SK-N-SH (cell line): ENCODE data around the gene MCM3AP.

Experiments used
- EZH2phosphoT487 ChIP-seq: fragments of 200-600 bp; sonication (generic); IDR thresholded peaks from 2 replicates; pipeline ENCODE4 v1.6.1; 2017; ENCODE audit warnings: low read depth, mixed run types, mild to moderate bottlenecking, antibody characterized with exemption, moderate library complexity, borderline replicate concordance
- FOXJ3 ChIP-seq: sonication (generic); formaldehyde crosslinking; IDR thresholded peaks from 2 replicates; pipeline ENCODE4 v1.5.1; 2020; ENCODE audit warnings: mild to moderate bottlenecking, missing genetic modification reagents
- GABPA ChIP-seq: IDR thresholded peaks from 2 replicates; pipeline ENCODE4 v1.4.0; 2012; ENCODE audit warnings: low read depth, mild to moderate bottlenecking
- TF ChIP-seq, protein P1 (sequence below): fragments of 200-600 bp; sonication (generic); IDR thresholded peaks from 2 replicates; pipeline ENCODE4 v1.6.1; 2017; ENCODE audit warnings: antibody characterized with exemption, mild to moderate bottlenecking, moderate library complexity

GRCh38 chr21:46304955-46305354, 19.5 kb upstream of the MCM3AP start:
- TF ChIP-seq, protein P1, sequence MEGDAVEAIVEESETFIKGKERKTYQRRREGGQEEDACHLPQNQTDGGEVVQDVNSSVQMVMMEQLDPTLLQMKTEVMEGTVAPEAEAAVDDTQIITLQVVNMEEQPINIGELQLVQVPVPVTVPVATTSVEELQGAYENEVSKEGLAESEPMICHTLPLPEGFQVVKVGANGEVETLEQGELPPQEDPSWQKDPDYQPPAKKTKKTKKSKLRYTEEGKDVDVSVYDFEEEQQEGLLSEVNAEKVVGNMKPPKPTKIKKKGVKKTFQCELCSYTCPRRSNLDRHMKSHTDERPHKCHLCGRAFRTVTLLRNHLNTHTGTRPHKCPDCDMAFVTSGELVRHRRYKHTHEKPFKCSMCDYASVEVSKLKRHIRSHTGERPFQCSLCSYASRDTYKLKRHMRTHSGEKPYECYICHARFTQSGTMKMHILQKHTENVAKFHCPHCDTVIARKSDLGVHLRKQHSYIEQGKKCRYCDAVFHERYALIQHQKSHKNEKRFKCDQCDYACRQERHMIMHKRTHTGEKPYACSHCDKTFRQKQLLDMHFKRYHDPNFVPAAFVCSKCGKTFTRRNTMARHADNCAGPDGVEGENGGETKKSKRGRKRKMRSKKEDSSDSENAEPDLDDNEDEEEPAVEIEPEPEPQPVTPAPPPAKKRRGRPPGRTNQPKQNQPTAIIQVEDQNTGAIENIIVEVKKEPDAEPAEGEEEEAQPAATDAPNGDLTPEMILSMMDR = no peak
- TF ChIP-seq EZH2phosphoT487 = no peak
- TF ChIP-seq GABPA = no peak
- TF ChIP-seq FOXJ3 = no peak
